Measurements from ENCODE around the gene BMP7.

The BMP7 gene

GRCh38 chr20:57157106-57157691, 109.2 kb downstream of the BMP7 start:
- no peak overlapping the region for H3K4me3 ChIP-seq (ENCODE audit: low read depth, low read length)
- TF ChIP-seq, protein P1, sequence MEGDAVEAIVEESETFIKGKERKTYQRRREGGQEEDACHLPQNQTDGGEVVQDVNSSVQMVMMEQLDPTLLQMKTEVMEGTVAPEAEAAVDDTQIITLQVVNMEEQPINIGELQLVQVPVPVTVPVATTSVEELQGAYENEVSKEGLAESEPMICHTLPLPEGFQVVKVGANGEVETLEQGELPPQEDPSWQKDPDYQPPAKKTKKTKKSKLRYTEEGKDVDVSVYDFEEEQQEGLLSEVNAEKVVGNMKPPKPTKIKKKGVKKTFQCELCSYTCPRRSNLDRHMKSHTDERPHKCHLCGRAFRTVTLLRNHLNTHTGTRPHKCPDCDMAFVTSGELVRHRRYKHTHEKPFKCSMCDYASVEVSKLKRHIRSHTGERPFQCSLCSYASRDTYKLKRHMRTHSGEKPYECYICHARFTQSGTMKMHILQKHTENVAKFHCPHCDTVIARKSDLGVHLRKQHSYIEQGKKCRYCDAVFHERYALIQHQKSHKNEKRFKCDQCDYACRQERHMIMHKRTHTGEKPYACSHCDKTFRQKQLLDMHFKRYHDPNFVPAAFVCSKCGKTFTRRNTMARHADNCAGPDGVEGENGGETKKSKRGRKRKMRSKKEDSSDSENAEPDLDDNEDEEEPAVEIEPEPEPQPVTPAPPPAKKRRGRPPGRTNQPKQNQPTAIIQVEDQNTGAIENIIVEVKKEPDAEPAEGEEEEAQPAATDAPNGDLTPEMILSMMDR (IDR thresholded peaks at IDR 0.05; ENCODE audit: insufficient read depth, low read depth, low read length, missing control alignments) = no peak
- DNase-seq (ENCODE audit: low read depth) = no peak

DNA sequence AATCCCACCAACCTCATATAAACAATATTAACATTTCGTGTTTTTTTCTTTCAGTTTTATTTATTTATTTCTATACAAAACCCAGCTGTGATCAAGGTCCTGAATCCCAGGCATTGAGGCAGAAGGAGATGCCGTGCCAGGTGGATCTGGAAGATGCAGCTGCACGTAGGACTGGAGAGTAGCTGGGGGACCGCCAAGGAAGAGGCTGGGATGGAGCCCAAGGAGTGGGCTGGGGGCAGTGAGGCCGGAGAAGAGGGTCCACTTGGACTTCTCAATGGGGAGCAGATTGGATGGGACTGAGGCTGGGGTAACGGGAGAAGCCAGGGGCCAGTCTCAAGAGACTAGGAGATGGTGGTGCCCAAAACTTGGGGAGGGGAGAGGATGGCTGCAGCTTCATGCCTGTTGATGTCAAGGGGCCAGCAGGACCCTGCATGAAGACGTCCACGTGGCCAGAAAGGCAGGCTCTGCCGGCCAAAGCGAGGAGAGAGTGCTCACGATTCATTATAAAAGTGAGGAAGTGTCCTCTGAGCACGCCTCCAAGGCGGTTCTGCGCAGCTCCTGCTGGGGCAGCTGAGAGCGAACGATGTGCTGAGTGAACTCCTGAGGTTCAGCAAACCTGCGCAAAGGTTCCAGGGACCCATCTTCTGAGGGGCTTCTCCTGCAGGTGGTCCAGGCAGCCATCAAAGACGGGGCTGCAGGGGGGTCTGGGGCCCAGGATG, 110.3 kb downstream of the BMP7 start:
- TF ChIP-seq, protein P1 (IDR thresholded peaks at IDR 0.05; ENCODE audit: insufficient read depth, low read depth, low read length, missing control alignments) = no peak
- no peak for DNase-seq (ENCODE audit: low read depth)
- no peak overlapping the region for H3K4me3 ChIP-seq (ENCODE audit: low read depth, low read length)

GRCh38 chr20:57155415-57155814, 111.0 kb downstream of the BMP7 start:
- H3K4me3 ChIP-seq (ENCODE audit: low read depth, low read length) = no peak overlapping the region
- TF ChIP-seq, protein P1 (IDR thresholded peaks at IDR 0.05; ENCODE audit: insufficient read depth, low read depth, low read length, missing control alignments) = no peak
- DNase-seq (ENCODE audit: low read depth) = no peak

- TF ChIP-seq, protein P1 (IDR thresholded peaks at IDR 0.05; ENCODE audit: insufficient read depth, low read depth, low read length, missing control alignments) = no peak
- no peak overlapping the region for H3K4me3 ChIP-seq (ENCODE audit: low read depth, low read length)
- DNase-seq (ENCODE audit: low read depth) = no peak
Measured at GRCh38 chr20:57153238-57153905, 113.1 kb downstream of the BMP7 start.

- no peak overlapping the region for H3K4me3 ChIP-seq (ENCODE audit: low read depth, low read length)
- no peak for DNase-seq (ENCODE audit: low read depth)
- TF ChIP-seq, protein P1 (IDR thresholded peaks at IDR 0.05; ENCODE audit: insufficient read depth, low read depth, low read length, missing control alignments) = no peak
Measured at GRCh38 chr20:57152557-57152956, 113.9 kb downstream of the BMP7 start.

DNA sequence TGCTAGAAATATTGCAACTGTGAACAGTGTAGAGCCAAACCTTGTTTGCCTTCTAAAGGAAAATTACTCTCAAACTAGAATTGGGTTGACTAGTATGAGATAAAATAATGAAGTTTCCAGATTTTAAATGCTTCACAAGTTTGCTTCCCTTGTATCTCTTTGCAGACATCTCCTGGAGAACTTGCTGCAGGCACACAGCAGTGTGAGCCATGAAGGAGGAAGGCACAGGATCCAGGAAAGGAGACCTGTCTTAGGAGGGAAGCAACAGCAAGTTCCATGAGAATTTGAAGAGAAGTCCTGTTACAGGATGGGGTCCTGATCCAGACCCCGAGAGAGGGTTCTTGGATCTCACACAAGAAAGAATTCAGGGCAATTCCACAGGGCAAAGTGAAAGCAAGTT, 115.9 kb downstream of the BMP7 start:
- no peak overlapping the region for H3K4me3 ChIP-seq (ENCODE audit: low read depth, low read length)
- TF ChIP-seq, protein P1 (IDR thresholded peaks at IDR 0.05; ENCODE audit: insufficient read depth, low read depth, low read length, missing control alignments) = no peak
- DNase-seq (ENCODE audit: low read depth) = no peak

Measured in GM12865 (cell line).